Neural cell (in vitro differentiated cells): ENCODE measurements around the gene CEP85L. TPM values are rescaled to one million over a fixed set of nuclear protein-coding genes. Genes with fewer than 3 reads are reported as not detected.

ENCODE experiments used
- H2AFZ ChIP-seq: fragments of 200-600, 300-800 bp; sonication (generic), shearing (Covaris generic); 2 replicates; pipeline ENCODE4 v1.6.0; 2014; ENCODE audit warnings: low read depth, mild to moderate bottlenecking, antibody characterized with exemption, low read length, moderate library complexity
- H3F3A ChIP-seq: fragments of 200-600 bp; shearing (Covaris generic); 2 replicates; pipeline ENCODE4 v1.6.1; 2016; ENCODE audit warnings: mild to moderate bottlenecking, moderate library complexity, mixed read lengths, antibody characterized with exemption, low read length; ENCODE audit not compliant: insufficient read depth, poor library complexity, severe bottlenecking
- H3K27ac ChIP-seq: fragments of 200-600, 300-800 bp; sonication (generic), shearing (Covaris generic); 2 replicates; pipeline ENCODE4 v1.5.1; 2014; ENCODE audit warnings: mild to moderate bottlenecking, low read length, moderate library complexity
- H3K27me3 ChIP-seq: fragments of 300-800, 200-600 bp; sonication (generic), shearing (Covaris generic); 2 replicates; pipeline ENCODE4 v1.6.0; 2014; ENCODE audit warnings: mild to moderate bottlenecking, low read depth, low read length, moderate library complexity; ENCODE audit not compliant: insufficient read depth
- H3K36me3 ChIP-seq: fragments of 300-800, 200-600 bp; sonication (generic), shearing (Covaris generic); 2 replicates; pipeline ENCODE4 v1.5.1; 2014; ENCODE audit warnings: mild to moderate bottlenecking, antibody characterized with exemption, low read length, moderate library complexity; ENCODE audit not compliant: insufficient read depth
- H3K4me2 ChIP-seq: fragments of 300-800, 200-600 bp; sonication (generic), shearing (Covaris generic); 2 replicates; pipeline ENCODE4 v1.6.0; 2014; ENCODE audit warnings: mild to moderate bottlenecking, low read length
- H3K4me3 ChIP-seq: fragments of 300-800, 200-600 bp; sonication (generic), shearing (Covaris generic); 2 replicates; pipeline ENCODE4 v1.5.1; 2014; ENCODE audit warnings: mild to moderate bottlenecking, low read length, moderate library complexity
- H3K79me2 ChIP-seq: fragments of 200-600 bp; shearing (Covaris generic); replicated peaks from 2 replicates; pipeline ENCODE4 v1.6.0; 2014; ENCODE audit warnings: mild to moderate bottlenecking, low read length, moderate library complexity; ENCODE audit not compliant: insufficient read depth
- H3K9ac ChIP-seq: fragments of 300-800, 200-600 bp; sonication (generic), shearing (Covaris generic); 2 replicates; pipeline ENCODE4 v1.6.1; 2016; ENCODE audit warnings: mild to moderate bottlenecking, low read length, mixed read lengths
- H3K9me2 ChIP-seq: fragments of 200-600 bp; shearing (Covaris generic); 2 replicates; pipeline ENCODE4 v1.6.1; 2016; ENCODE audit warnings: mild to moderate bottlenecking, low read length, mixed read lengths; ENCODE audit not compliant: insufficient read depth
- H3K9me3 ChIP-seq: fragments of 200-600, 300-800 bp; sonication (generic), shearing (Covaris generic); 2 replicates; pipeline ENCODE4 v1.6.1; 2016; ENCODE audit warnings: mild to moderate bottlenecking, mixed run types, low read length, moderate library complexity, mixed read lengths
- H4K20me1 ChIP-seq: fragments of 200-600 bp; shearing (Covaris generic); 2 replicates; pipeline ENCODE4 v1.6.1; 2016; ENCODE audit warnings: mild to moderate bottlenecking, mixed run types; ENCODE audit not compliant: insufficient read depth
- CTCF ChIP-seq: fragments of 450-650 bp; IDR thresholded peaks from 2 replicates; pipeline ENCODE4 v1.5.1; 2014; ENCODE audit warnings: antibody characterized with exemption, mild to moderate bottlenecking, moderate library complexity; ENCODE audit not compliant: poor library complexity, severe bottlenecking
- EP300 ChIP-seq: fragments of 450-650 bp; conservative IDR thresholded peaks from 2 replicates; pipeline ENCODE4 v1.6.1; 2014; ENCODE audit warnings: antibody characterized with exemption, mild to moderate bottlenecking, moderate library complexity; ENCODE audit not compliant: poor library complexity, severe bottlenecking
- EZH2 ChIP-seq: fragments of 200-600, 300-800 bp; shearing (Covaris generic), sonication (generic); IDR thresholded peaks from 2 replicates; pipeline ENCODE4 v1.6.1; 2014; ENCODE audit warnings: antibody characterized with exemption, low read length, borderline replicate concordance, mild to moderate bottlenecking; ENCODE audit not compliant: insufficient read depth, poor library complexity, severe bottlenecking
- MXI1 ChIP-seq: fragments of 450-650 bp; conservative IDR thresholded peaks from 2 replicates; pipeline ENCODE4 v1.6.1; 2014; ENCODE audit warnings: antibody characterized with exemption, mild to moderate bottlenecking; ENCODE audit not compliant: poor library complexity, severe bottlenecking
- POLR2AphosphoS5 ChIP-seq: IDR thresholded peaks from 2 replicates; pipeline ENCODE4 v1.6.1; 2012
- RAD21 ChIP-seq: fragments of 450-650 bp; conservative IDR thresholded peaks from 2 replicates; pipeline ENCODE4 v1.6.1; 2014; ENCODE audit warnings: antibody characterized with exemption, mild to moderate bottlenecking, moderate library complexity
- REST ChIP-seq: IDR thresholded peaks from 2 replicates; pipeline ENCODE4 v1.6.1; 2012; ENCODE audit warnings: borderline replicate concordance
- SMC3 ChIP-seq: fragments of 450-650 bp; conservative IDR thresholded peaks from 2 replicates; pipeline ENCODE4 v1.6.1; 2014; ENCODE audit warnings: antibody characterized with exemption, mild to moderate bottlenecking, moderate library complexity; ENCODE audit not compliant: poor library complexity
- TAF1 ChIP-seq: IDR thresholded peaks from 2 replicates; pipeline ENCODE4 v1.6.1; 2012; ENCODE audit warnings: low read depth
- polyA plus RNA-seq: library from polyadenylated mRNA; depleted of rRNA; stranded (reverse); fragments of >200 nt; gene quantifications from 2 replicates; pipeline ENCODE4 v1.2.3, GENCODE V29; 2014

The CEP85L gene
- polyA plus RNA-seq, 1 donor from 2014 or later: 17.0 TPM

- TF ChIP-seq EP300: no peak
Observed at GRCh38 chr6:118569498-118569897, 81.9 kb downstream of the CEP85L start (continued).

GRCh38 chr6:118567974-118568373 lies 83.4 kb downstream of the CEP85L start:
- Histone ChIP-seq H3K9ac (no peak overlapping the region), H4K20me1 (no peaks in the 10 kb centered on the region), H3K9me3 (no peaks in the 10 kb centered on the region), H3F3A (no peaks in the 10 kb centered on the region), H3K9me2 (no peaks in the 10 kb centered on the region), H3K27ac (no peak overlapping the region), H3K27me3 (no peaks in the 10 kb centered on the region), H3K4me2 (no peak overlapping the region), H2AFZ (no peak overlapping the region), H3K36me3 (no peaks in the 10 kb centered on the region), H3K79me2 (peaks cover 21% of the 10 kb centered on the region), H3K4me3 (no peak overlapping the region)
- no peak for TF ChIP-seq REST
- no peak for TF ChIP-seq EP300
- no peak for TF ChIP-seq MXI1

GRCh38 chr6:118565311-118565960 lies 86.0 kb downstream of the CEP85L start:
- H3F3A ChIP-seq: no peaks in the 10 kb centered on the region
- H3K4me3 ChIP-seq: no peak overlapping the region
- no peaks in the 10 kb centered on the region for H3K9me2 ChIP-seq
- H3K27ac ChIP-seq: no peak overlapping the region
- H3K4me2 ChIP-seq: no peak overlapping the region
- no peaks in the 10 kb centered on the region for H3K27me3 ChIP-seq
- H3K79me2 ChIP-seq: peaks cover 32% of the 10 kb centered on the region
- TF ChIP-seq REST: no peak
- peak; percentile 92 for TF ChIP-seq CTCF
- TF ChIP-seq RAD21: peak; percentile 94
- TF ChIP-seq EP300: no peak
- no peak for TF ChIP-seq MXI1
- peak; percentile 94 for TF ChIP-seq SMC3
- no peak for TF ChIP-seq EZH2
- TF ChIP-seq POLR2AphosphoS5: no peak
- TF ChIP-seq TAF1: no peak
- no peaks in the 10 kb centered on the region for H3K36me3 ChIP-seq
- H4K20me1 ChIP-seq: no peaks in the 10 kb centered on the region
- H2AFZ ChIP-seq: no peak overlapping the region
- no peak overlapping the region for H3K9ac ChIP-seq
- no peaks in the 10 kb centered on the region for H3K9me3 ChIP-seq
